ENCODE data around the gene VPS35L.

The VPS35L gene

GRCh38 chr16:19691161-19691711 is 135.7 kb downstream of the VPS35L start:
- peak; percentile 12 for DNase-seq (ENCODE audit: low spot score)

- no peak for DNase-seq (ENCODE audit: low spot score)
These were observed 139.5 kb downstream of the VPS35L start for GRCh38 chr16:19694989-19695388.

- DNase-seq (ENCODE audit: low spot score), result peak; percentile 62
These were observed 140.8 kb downstream of the VPS35L start for GRCh38 chr16:19696328-19696727.

GRCh38 chr16:19696961-19697360 is 141.5 kb downstream of the VPS35L start:
- DNase-seq (ENCODE audit: low spot score), result no peak

GRCh38 chr16:19697756-19698318 is 142.3 kb downstream of the VPS35L start:
- no peak for DNase-seq (ENCODE audit: low spot score)

GRCh38 chr16:19698480-19699465 is 143.3 kb downstream of the VPS35L start:
- peak; percentile 58 for DNase-seq (ENCODE audit: low spot score)

GRCh38 chr16:19699472-19699871 is 144.0 kb downstream of the VPS35L start:
- no peak for DNase-seq (ENCODE audit: low spot score)

- DNase-seq (ENCODE audit: low spot score), result peak; percentile 76
These were observed 144.8 kb downstream of the VPS35L start for GRCh38 chr16:19700319-19700781.

- no peak for DNase-seq (ENCODE audit: low spot score)
These were observed 145.6 kb downstream of the VPS35L start for GRCh38 chr16:19701091-19701490.

- no peak for DNase-seq (ENCODE audit: low spot score)
These were observed 147.8 kb downstream of the VPS35L start for GRCh38 chr16:19703172-19703889.

GRCh38 chr16:19704321-19705145 is 149.0 kb downstream of the VPS35L start:
- peak; percentile 70 for DNase-seq (ENCODE audit: low spot score)

GRCh38 chr16:19705146-19705501 is 149.6 kb downstream of the VPS35L start:
- DNase-seq (ENCODE audit: low spot score), result no peak

GRCh38 chr16:19705843-19706242 is 150.3 kb downstream of the VPS35L start:
- DNase-seq (ENCODE audit: low spot score), result no peak

GRCh38 chr16:19706846-19707245 is 151.3 kb downstream of the VPS35L start:
- DNase-seq (ENCODE audit: low spot score), result no peak

- DNase-seq (ENCODE audit: low spot score), result no peak
These were observed 152.2 kb downstream of the VPS35L start for GRCh38 chr16:19707569-19708295.

GRCh38 chr16:19708296-19709205 is 153.0 kb downstream of the VPS35L start:
- DNase-seq (ENCODE audit: low spot score), result no peak

GRCh38 chr16:19709381-19710136 is 154.1 kb downstream of the VPS35L start:
- DNase-seq (ENCODE audit: low spot score), result no peak

- no peak for DNase-seq (ENCODE audit: low spot score)
These were observed 154.8 kb downstream of the VPS35L start for GRCh38 chr16:19710191-19710908.

All from kidney tubule cell (primary cell).